ENCODE measurements around the gene CDH8. TPM values are rescaled to one million over a fixed set of nuclear protein-coding genes. Genes with fewer than 3 reads are reported as not detected.

CDH8 gene
- total and polyA plus RNA-seq, 2 donors (not counting 3 experiments of a cell fraction or from before 2014, with no cell fraction given), result not detected

GRCh38 chr16:62033065-62033464, 3.2 kb downstream of the CDH8 start:
- Histone ChIP-seq H3K9me3 (replicated peaks; ENCODE audit: control insufficient read depth, insufficient read depth, low read length) (no peaks in the 10 kb centered on the region), H3K4me1 (ENCODE audit: control insufficient read depth, extremely low read depth, insufficient read depth, low read length) (no peaks in the 10 kb centered on the region), H4K20me1 (replicated peaks; ENCODE audit: control insufficient read depth, extremely low read depth, insufficient read depth, low read length) (no peaks in the 10 kb centered on the region), H2AFZ (ENCODE audit: low read depth, low read length) (no peak overlapping the region), H3K27me3 (ENCODE audit: control insufficient read depth in 2 of 2, insufficient read depth in 2 of 2, low read length in 2 of 2) (peaks cover 2 to 3% of the 10 kb centered on the region in 2 experiments), H3K9me1 (replicated peaks; ENCODE audit: control insufficient read depth, extremely low read depth, insufficient read depth, low read length) (no peaks in the 10 kb centered on the region), H3K36me3 (ENCODE audit: control insufficient read depth in 2 of 2, extremely low read depth in 1 of 2, insufficient read depth in 2 of 2, low read length in 2 of 2) (no peaks in the 10 kb centered on the region), H3K4me2 (ENCODE audit: insufficient read depth, low read length) (no peak overlapping the region), H3K4me3 (replicated peaks in 1 of 3; ENCODE audit: insufficient read depth in 1 of 3, low read depth in 1 of 3, low read length in 3 of 3) (no peak overlapping the region), H3K9ac (replicated peaks; ENCODE audit: extremely low read depth, insufficient read depth, low read length) (no peak overlapping the region), H3K27ac (ENCODE audit: insufficient read depth, low read depth, low read length) (no peak overlapping the region), H3K79me2 (ENCODE audit: control insufficient read depth, insufficient read depth, low read length) (no peaks in the 10 kb centered on the region)
- CTCF ChIA-PET, result no interaction called here
- no peak for FAIRE-seq
- no peak for TF ChIP-seq FOS (IDR thresholded peaks at IDR 0.05; ENCODE audit: borderline replicate concordance, insufficient read depth, low read length)
- TF ChIP-seq MYC (IDR thresholded peaks at IDR 0.05; ENCODE audit: low read depth, low read length), result no peak
- TF ChIP-seq GATA2 (IDR thresholded peaks at IDR 0.05; ENCODE audit: insufficient read depth, insufficient read length, low read depth, low read length), result no peak
- TF ChIP-seq MAX (IDR thresholded peaks at IDR 0.05; ENCODE audit: insufficient read depth, insufficient read length), result no peak
- TF ChIP-seq POLR2A (IDR thresholded peaks at IDR 0.05; ENCODE audit: low read depth, low read length), result no peak
- no peak for TF ChIP-seq JUN (IDR thresholded peaks at IDR 0.05; ENCODE audit: borderline replicate concordance, insufficient read depth, insufficient read length, low read depth)
- TF ChIP-seq EZH2 (IDR thresholded peaks at IDR 0.05; ENCODE audit: borderline replicate concordance, low read depth, low read length, severe bottlenecking), result no peak
- TF ChIP-seq CTCF (IDR thresholded peaks at IDR 0.05; ENCODE audit: extremely low read depth in 1 of 2, insufficient read depth in 1 of 2, low read depth in 1 of 2, low read length in 2 of 2), result no peak
- POLR2A ChIA-PET, result no interaction called here
- BruUV-seq (replicated peaks), result no TSS peak
- intact Hi-C loops (cut with micrococcal nuclease) (no loop called here), dilution Hi-C loops (cut with MboI; ENCODE audit: extremely low pct_ligation_motif_present, low sequenced_read_pairs) (no loop called here)
- DNase-seq (ENCODE audit: low read depth, low spot score), result no peak
